Skin of body (tissue), 2 donors: ENCODE measurements around the gene C20orf204. TPM values are rescaled to one million over a fixed set of nuclear protein-coding genes. Genes with fewer than 3 reads are reported as not detected.

ENCODE experiments used
- DNase-seq: peaks from one replicate; lab custom pipeline; 2025; lab: John Stamatoyannopoulos, UW
- total RNA-seq: library from RNA; depleted of rRNA; stranded (reverse); fragments of >200 nt; gene quantifications from one replicate; pipeline ENCODE4 v1.2.3, GENCODE V29; 2014

Gene C20orf204
- total RNA-seq, 1 donor from 2014 or later, result 0.39 TPM

DNA sequence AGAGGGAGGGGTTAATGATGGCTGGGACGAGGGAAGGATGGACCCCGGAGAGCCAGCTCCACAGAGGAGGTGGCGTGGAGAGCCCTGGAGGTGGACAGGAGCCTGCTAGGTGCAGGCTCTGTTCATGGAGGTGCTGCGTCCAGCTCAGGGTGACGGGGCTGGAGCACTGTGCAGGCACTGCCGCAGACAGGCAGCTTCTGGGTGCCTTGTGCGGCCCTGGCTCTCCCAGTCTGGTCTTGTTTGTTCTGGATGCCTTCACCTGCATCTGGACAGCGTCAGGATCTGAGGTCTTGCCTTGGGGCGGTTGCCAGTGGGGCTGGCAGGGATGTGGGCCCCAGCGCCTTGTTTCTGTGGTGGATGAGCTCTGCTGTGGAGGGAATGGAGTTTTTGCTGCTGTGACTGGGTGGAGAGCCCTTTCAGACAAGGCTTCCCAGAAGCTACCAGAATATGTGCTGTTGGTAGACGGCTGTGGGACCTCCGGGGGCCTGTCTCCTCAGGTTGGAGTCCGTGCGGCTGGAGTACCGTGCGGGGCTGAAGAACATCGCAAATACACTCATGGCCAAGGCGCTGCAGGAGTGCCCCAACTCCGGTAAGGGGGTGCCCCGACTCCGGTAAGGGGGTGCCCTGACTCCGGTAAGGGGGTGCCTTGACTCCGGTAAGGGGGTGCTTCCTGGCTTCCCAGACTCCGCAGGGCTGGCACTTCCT is 7.8 kb upstream of the C20orf204 start:
- DNase-seq, result no peak

DNA sequence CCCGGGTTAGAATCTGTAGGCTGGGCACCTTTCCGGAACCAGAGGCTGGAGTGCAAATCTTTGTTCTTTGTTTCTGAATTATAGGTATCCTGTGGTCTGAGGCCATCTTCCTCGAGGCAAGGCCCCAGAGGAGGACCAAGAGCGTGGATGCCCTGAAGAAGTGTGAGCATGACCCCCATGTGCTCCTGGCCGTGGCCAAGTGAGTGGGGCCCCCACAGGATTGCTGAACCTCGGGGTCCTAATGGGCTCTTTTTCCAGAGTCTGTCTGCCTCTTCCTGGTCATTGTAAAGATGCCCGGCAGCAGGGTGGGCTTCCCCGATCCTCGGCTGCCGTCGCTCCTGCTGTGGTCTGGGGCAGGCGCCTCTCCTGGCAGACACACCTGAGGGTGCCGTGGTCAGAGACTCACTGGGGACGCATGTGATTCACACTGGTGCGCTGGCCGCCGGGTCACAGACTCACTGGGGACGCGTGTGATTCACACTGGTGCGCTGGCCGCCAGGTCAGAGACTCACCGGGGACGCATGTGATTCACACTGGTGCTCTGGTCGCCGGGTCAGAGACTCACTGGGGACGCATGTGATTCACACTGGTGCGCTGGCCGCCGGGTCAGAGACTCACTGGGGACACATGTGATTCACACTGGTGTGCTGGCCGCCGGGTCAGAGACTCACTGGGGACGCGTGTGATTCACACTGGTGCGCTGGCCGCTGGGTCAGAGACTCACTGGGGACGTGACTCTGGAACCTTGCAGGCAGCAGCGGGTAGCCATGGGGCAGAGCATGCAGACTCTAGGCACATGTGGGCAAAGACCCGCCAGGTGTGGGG is 6.5 kb upstream of the C20orf204 start:
- no peak for DNase-seq

- DNase-seq, result no peak
Observed at GRCh38 chr20:64030371-64031134, 5.4 kb upstream of the C20orf204 start.

DNA sequence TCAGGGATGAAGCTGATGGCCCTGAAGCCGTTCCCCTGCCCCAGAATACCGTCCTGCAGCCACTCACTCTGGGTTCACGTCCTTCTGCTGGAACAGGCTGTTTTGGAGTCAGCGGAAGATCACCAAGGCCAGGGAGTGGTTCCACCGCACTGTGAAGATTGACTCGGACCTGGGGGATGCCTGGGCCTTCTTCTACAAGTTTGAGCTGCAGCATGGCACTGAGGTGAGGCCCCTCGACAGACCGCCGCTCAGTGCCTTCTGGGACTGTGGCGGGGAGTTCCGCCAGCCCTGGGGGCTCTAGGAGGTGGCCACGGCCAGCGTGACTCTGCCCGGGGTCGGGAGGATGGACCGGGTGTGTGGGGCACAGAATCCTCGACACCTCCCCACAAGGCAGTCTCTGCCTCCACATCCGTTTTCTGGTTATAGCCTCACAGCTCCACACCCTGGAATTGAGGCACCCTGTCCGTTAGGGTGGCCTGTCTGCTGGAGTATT is 4.1 kb upstream of the C20orf204 start:
- DNase-seq, result no peak

GRCh38 chr20:64032706-64033624 is 3.0 kb upstream of the C20orf204 start:
- no peak for DNase-seq

DNA sequence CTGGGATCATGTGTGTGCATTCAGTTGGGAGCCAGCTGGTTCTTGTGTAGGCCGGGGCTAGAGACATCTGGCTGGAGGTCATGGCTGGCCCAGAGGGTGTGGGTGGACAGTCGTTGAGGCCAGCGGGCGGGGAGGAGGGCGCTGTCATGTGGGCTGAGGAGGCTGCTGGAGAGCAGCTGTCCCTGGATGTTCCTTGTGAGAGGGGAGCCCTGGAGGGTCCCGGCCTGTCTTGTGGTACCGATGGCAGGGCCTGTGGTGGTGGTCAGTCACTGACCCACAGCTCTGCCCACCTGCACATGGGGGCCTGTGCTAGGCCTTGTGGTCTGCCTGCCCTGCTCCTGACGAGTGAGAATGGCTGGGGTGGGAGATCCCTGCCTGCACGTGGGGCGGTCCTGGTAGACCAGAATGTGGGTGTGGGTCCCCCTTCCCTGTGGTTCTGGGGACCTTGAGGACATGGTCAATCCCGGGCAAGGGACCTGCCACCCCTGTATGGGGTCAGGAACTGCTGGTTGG is 1.9 kb upstream of the C20orf204 start:
- DNase-seq, result no peak

GRCh38 chr20:64035066-64035932 is 683 bp upstream of the C20orf204 start:
- DNase-seq, result no peak

DNA sequence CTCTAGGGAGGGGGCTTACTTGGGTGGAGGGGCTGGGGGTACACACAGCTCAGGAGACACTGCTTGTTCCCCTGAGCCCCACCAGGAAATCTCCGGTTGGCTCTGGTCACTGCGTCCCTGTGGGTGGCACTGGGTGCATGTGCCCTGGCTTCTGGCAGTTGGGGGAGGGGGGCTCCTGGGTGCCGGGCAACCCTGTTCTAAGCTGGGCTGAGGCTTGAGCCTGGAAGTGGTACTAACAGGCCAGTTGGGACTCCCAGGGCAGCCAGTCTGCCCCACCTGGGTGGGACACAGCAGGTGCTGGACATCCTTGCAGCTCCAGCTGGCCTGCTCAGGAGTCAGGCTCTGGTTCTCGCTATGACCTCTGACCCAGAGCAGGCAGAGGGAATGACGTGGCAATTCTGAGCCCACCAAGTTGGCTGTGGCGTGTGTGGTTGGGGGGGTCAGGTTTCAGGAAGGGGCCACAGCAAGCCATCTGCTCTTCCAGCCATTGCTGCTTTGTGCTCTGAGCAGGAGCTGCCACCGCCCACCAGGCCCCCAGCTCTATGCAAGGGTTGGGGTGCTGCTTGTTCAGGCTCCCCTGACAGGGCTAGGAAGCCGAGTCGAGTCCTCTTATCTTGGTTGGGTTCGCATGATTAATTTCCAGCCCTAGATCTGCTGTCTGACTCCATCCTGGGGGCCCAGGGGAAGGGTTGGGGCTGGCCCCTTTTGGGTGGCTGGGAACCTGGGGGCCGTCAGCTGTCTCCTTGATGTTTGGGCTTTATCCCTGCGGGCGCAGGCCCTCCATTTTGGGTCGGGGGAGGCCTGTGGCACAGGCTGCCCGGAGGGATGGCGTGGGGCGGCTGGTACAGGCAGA is 590 bp downstream of the C20orf204 start:
- no peak for DNase-seq

DNA sequence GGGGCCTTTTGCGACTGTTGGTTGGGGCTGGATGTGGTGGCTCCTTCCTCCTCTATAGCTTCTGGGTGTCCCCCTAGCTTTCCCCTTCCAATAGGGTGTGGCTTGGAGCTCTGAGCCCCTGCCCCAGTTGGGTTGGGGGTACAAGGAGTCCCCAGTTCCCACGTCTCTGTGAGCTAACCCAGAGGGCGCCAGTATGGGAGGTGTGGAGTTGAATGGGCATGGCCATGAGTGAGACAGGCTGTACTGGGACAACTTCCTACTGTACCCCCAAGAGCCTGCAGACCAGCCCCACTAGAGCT is 1.2 kb downstream of the C20orf204 start:
- no peak for DNase-seq

GRCh38 chr20:64037498-64038213 is 1.7 kb downstream of the C20orf204 start:
- no peak for DNase-seq

DNA sequence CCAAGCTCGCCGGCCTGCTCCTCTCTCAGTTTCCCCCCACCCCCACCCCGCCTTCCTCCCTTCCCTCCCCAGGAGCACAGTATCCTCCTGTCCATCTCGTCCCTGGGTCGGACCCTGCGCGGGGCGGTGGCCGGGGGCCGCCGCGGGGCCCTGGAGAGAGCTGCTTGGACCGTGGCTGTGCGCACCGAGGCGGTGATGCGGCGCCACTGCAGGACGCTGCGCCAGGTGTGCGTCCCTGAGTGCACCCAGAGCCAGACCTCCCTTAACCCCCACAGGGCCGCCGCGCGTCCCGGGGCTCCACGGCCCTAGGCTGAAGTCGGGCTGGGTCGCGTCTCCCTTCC is 2.2 kb downstream of the C20orf204 start:
- DNase-seq, result no peak

DNA sequence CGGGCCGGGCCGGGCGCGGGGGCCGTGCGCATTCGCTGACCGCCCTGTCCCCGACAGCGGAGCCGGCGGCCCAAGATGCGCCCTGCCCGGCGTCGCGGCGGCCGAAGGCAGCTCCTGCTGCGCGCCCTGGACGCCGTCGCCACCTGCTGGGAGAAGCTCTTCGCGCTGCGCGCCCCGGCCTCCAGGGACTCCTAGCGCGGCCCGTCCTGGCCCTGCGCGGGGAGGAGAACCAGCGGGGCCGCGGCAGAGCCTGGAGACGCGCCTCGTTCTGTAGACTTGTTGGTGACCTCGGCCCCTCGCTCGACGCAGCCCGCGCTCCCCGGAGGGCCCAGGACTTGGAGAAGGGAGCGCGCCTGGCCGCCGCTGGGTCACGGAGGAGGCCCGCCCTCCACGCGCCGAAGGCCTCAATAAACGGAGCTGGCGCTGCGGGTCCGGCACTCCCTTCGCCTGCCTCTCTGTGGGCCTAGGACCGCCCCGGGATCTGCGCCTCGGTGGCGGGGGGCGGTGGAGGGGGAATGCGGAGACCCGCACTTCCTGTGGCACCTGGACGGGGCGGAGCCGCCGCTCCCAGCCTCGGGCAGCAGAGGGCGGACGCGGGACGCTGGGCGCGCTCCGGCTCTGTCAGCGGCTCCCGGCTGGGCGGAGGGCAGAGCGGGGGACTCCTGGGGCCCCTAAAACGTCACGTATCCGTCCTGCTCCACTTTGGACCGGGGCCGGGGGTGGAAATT is 2.7 kb downstream of the C20orf204 start:
- peak; percentile 32 for DNase-seq

DNA sequence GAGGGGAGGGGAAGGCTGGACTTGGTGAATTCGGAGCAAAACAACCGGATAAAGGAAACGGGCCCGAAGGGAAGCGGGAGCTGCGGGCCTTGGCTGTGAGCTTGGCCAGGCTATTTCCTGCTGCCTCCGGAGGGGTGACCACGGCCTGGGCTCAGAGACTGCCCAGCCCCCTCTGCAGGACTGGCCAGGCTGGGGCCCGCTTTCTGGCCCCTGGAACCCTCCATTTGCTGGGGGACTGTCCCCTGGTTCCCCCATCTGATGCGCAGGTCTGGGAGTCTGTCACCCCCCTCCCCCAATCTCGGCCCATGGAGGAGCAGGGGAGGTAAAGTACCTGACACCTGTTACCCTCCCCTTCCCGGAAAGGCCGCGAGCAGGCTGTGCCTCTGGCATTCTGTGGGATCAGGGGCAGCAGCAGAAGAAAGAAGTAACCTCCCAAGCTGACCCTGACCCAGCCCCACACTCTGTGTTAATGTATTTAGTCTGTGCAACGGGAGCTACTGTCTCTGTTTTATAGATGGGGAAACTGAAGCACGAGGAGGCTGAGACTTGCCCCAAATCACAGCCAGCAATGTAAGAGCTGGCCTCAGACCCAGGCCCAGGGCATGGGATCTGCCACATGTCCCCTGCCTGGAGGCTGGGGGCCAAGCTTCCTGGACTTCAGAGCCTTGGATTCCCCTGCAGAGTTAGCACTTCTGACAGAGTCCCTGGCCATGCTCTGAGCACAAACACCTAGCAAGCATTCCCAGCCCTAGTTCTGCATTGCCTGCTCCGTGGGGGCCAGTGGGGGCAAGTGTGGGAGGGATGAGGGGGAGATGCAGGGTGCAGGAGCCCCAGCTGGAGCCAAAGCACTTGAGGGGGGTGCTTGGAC is 3.5 kb downstream of the C20orf204 start:
- no peak for DNase-seq

DNA sequence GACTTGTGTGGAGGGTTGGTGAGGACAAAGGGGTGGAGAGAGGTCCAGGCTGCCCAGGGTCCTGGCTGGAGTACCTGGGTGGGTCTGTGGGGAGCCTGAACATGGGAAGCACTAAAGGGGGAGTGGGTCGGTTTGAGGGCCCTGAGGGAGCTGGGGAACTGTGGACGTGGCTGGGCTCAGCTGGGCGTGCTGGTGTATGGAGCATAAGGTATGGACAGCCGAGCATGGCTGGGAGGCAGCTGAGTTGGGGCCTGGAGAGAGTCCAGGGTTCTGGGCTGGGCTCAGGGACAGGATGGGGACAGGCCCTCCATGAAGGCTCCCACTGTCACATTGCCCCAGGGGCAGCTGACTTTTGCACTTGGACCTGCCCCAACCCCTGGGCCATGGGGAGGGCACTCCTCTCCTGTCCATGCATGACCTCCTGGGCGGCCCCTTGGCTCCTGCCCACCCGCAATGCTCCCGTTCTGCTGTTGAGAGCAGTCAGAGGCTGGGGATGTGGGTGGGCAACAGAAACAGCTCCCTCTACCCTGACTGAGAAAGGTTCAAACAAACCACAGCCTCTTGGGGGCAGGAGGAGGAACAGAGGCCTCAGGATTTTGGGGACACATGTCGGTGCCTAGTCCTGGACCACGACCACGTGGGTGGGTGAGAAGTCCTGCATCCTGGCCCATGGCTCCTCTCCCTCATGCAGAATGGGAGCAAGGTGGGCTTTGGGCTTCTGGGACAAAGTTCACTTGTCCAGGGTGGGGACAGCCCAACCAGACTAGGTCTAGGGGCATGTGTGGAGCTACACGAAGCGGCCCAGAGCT is 4.5 kb downstream of the C20orf204 start:
- DNase-seq, result no peak

DNA sequence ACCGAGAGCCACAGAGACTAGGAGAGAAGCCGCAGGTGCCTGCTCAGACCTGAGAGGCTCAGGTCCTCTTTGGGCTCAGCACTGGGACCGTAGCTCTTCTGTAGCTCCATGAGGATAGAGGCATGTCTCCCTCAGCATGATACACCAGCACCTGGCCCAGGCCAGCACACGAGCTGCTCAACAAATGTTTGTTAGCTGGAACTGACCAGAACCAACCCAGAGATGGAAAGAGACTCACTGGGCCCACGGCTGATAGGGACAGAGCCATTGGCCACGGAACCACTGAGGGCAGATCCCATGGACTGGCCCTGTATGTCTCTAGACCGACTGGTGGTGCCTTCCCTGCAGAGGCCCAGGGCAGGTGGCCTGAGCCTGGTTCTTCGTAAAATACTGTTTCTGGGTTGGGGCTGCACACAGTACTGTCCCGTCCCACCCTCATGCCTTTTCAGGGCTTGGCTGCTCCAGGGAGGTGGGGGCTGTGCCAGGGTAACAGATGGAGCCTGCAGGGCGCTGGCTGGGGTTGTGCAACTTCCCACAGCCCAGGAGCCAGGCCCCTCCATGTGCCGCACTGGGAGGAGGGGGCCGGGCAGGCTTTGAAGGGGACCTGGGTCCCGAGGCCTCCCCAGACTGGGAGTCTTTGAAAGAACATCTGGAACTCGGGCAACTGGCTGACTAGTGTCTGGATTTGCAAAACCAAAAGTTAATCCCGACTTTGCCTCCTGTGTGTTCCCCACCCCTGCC is 5.2 kb downstream of the C20orf204 start:
- DNase-seq, result no peak
